Liver (tissue), 9 donors: ENCODE results near the gene PLCB1. TPM values are rescaled to one million over a fixed set of nuclear protein-coding genes. Genes with fewer than 3 reads are reported as not detected.

Source experiments
- DNase-seq: peaks from one replicate; pipeline ENCODE4 v3.0.0-alpha.2; 2017; ENCODE audit warnings: low spot score
- H3K27ac ChIP-seq, 2 donors: one replicate each; pipeline ENCODE4 v1.7.0; 2013; ENCODE audit warnings: inconsistent platforms in 2 of 2, low read length in 2 of 2, control low read depth in 1 of 2, low read depth in 1 of 2, mild to moderate bottlenecking in 1 of 2
- H3K27me3 ChIP-seq, 4 donors: one replicate each; pipeline versions ENCODE4 v1.6.1 to v1.7.0; 2013; ENCODE audit warnings: low read length in 3 of 4, inconsistent platforms in 1 of 4, mild to moderate bottlenecking in 1 of 4, moderate library complexity in 1 of 4; ENCODE audit not compliant: control insufficient read depth in 4 of 4, insufficient read depth in 4 of 4
- H3K36me3 ChIP-seq, 4 donors: one replicate each; pipeline versions ENCODE4 v1.6.1 to v1.7.0; 2013; ENCODE audit warnings: low read length in 3 of 4, mild to moderate bottlenecking in 3 of 4, low read depth in 1 of 4, moderate library complexity in 1 of 4; ENCODE audit not compliant: control insufficient read depth in 4 of 4, insufficient read depth in 3 of 4
- H3K4me1 ChIP-seq, 4 donors: one replicate each; pipeline versions ENCODE4 v1.6.1 to v1.7.0; 2013; ENCODE audit warnings: low read length in 3 of 4, mild to moderate bottlenecking in 3 of 4, moderate library complexity in 1 of 4; ENCODE audit not compliant: control insufficient read depth in 4 of 4, insufficient read depth in 4 of 4
- H3K4me3 ChIP-seq, 3 donors: one replicate each; pipeline versions ENCODE4 v1.6.1 to v1.7.0; 2013; ENCODE audit warnings: low read length in 3 of 3, control low read depth in 1 of 3, low read depth in 1 of 3, mild to moderate bottlenecking in 1 of 3
- H3K9ac ChIP-seq, 2 donors: one replicate each; pipeline ENCODE4 v1.7.0; 2013; ENCODE audit warnings: low read length in 2 of 2, mild to moderate bottlenecking in 2 of 2, moderate library complexity in 2 of 2, control low read depth in 1 of 2, low read depth in 1 of 2
- H3K9me3 ChIP-seq, 4 donors: one replicate each; pipeline versions ENCODE4 v1.6.1 to v1.7.0; 2013; ENCODE audit warnings: low read length in 3 of 4; ENCODE audit not compliant: control insufficient read depth in 4 of 4
- ATF3 ChIP-seq: IDR thresholded peaks from 2 replicates; pipeline ENCODE4 v1.6.1; 2016; ENCODE audit warnings: antibody characterized with exemption
- CTCF ChIP-seq: fragments of 150-350 bp; IDR thresholded peaks from 2 replicates; pipeline ENCODE4 v1.5.1; 2017; ENCODE audit warnings: improper control_type of control experiment, low read depth, low read length; ENCODE audit not compliant: missing input control
- EGR1 ChIP-seq, 2 donors: IDR thresholded peaks; 2 replicates each; pipeline ENCODE4 v1.6.1; 2016 to 2018; ENCODE audit warnings: antibody characterized with exemption in 2 of 2, low read depth in 2 of 2
- FOXA1 ChIP-seq: IDR thresholded peaks from 2 replicates; pipeline ENCODE4 v1.6.1; 2016; ENCODE audit warnings: antibody characterized with exemption
- FOXA2 ChIP-seq: IDR thresholded peaks from 2 replicates; pipeline ENCODE4 v1.6.1; 2016; ENCODE audit warnings: antibody characterized with exemption
- GABPA ChIP-seq, 2 donors: IDR thresholded peaks in 1 of 2; conservative IDR thresholded peaks in 1 of 2; 2 replicates each; pipeline ENCODE4 v1.6.1; 2016; ENCODE audit warnings: antibody characterized with exemption in 2 of 2, mild to moderate bottlenecking in 1 of 2, moderate library complexity in 1 of 2
- HNF4A ChIP-seq, 2 donors: conservative IDR thresholded peaks; 2 replicates each; pipeline ENCODE4 v1.6.1; 2016; ENCODE audit warnings: antibody characterized with exemption in 2 of 2, mild to moderate bottlenecking in 2 of 2
- HNF4G ChIP-seq: IDR thresholded peaks from 2 replicates; pipeline ENCODE4 v1.6.1; 2016; ENCODE audit warnings: antibody characterized with exemption
- MAX ChIP-seq: IDR thresholded peaks from 2 replicates; pipeline ENCODE4 v1.6.1; 2016; ENCODE audit warnings: antibody characterized with exemption
- NR2F2 ChIP-seq: IDR thresholded peaks from 2 replicates; pipeline ENCODE4 v1.6.1; 2016; ENCODE audit warnings: antibody characterized with exemption
- RAD21 ChIP-seq, 2 donors: IDR thresholded peaks; 2 replicates each; pipeline ENCODE4 v1.6.1; 2016; ENCODE audit warnings: antibody characterized with exemption in 2 of 2, mild to moderate bottlenecking in 2 of 2
- RXRA ChIP-seq, 2 donors: IDR thresholded peaks; 2 replicates each; pipeline ENCODE4 v1.6.1; 2017 to 2018; ENCODE audit warnings: antibody characterized with exemption in 2 of 2, mild to moderate bottlenecking in 1 of 2
- TAF1 ChIP-seq: conservative IDR thresholded peaks from 2 replicates; pipeline ENCODE4 v1.6.1; 2016; ENCODE audit warnings: antibody characterized with exemption, mild to moderate bottlenecking
- ZBTB33 ChIP-seq: IDR thresholded peaks from 2 replicates; pipeline ENCODE4 v1.6.1; 2016; ENCODE audit warnings: antibody characterized with exemption
- WGBS: extraction: QIAGEN DNeasy Blood & Tissue Kit; methylation state at CpG from one replicate; pipeline ENCODE4 v1.1.7; 2013; 5-methylcytosine and 5-hydroxymethylcytosine counted together
- polyA plus RNA-seq, 2 donors: library from polyadenylated mRNA; stranded (reverse) in 1 of 2; unstranded in 1 of 2; fragments of 200-250 nt in 1 of 2; fragments of >200 nt in 1 of 2; fragmentation: Nextera tagmentation in 1 of 2; extraction: Ambion mirVana in 1 of 2; gene quantifications; one replicate each; pipeline versions ENCODE4 v1.2.1 to v1.2.3, GENCODE V29; 2013 to 2015
- total RNA-seq, 2 donors: library from RNA; depleted of rRNA; stranded (reverse); fragments of >200 nt; gene quantifications; one replicate each; pipeline ENCODE4 v1.2.3, GENCODE V29; 2014
- donor health status: healthy.
- donor health status: healthy.
- donor health status: healthy.
- donor health status: healthy.
- donor health status: healthy.

The PLCB1 gene
- total and polyA plus RNA-seq, 4 donors: 3.7 to 13.5 (median 5.9) TPM

GRCh38 chr20:8534368-8535160 is 402.5 kb downstream of the PLCB1 start:
- H3K9ac ChIP-seq: no peak overlapping the region
- H3K4me1 ChIP-seq: peaks cover 0 to 1% (median 0%) of the 10 kb centered on the region in 4 donors
- no peaks in the 10 kb centered on the region for H3K36me3 ChIP-seq
- H3K27me3 ChIP-seq: no peaks in the 10 kb centered on the region
- TF ChIP-seq CTCF (no peak), RAD21 (IDR thresholded peaks at IDR 0.05) (no peak), HNF4G (no peak), NR2F2 (no peak), FOXA2 (no peak), EGR1 (IDR thresholded peaks at IDR 0.05; ENCODE audit: low read depth in 2 of 2) (no peak), GABPA (IDR thresholded peaks at IDR 0.05 in 1 of 2, conservative IDR thresholded peaks at IDR 0.05 in 1 of 2) (no peak), MAX (no peak), ZBTB33 (no peak), FOXA1 (no peak), HNF4A (conservative IDR thresholded peaks at IDR 0.05) (no peak), TAF1 (no peak), ATF3 (no peak), RXRA (IDR thresholded peaks at IDR 0.05) (no peak)
- no peak overlapping the region for H3K27ac ChIP-seq
- H3K9me3 ChIP-seq: no peaks in the 10 kb centered on the region
- H3K4me3 ChIP-seq: no peak overlapping the region
- no peak for DNase-seq
- 79% methylated on average over 5 of the region's 5 CpGs for WGBS

GRCh38 chr20:8535403-8536261 is 403.6 kb downstream of the PLCB1 start:
- Histone ChIP-seq H3K4me3 (no peak overlapping the region), H3K4me1 (peaks cover 0 to 1% (median 0%) of the 10 kb centered on the region in 4 donors), H3K9ac (no peak overlapping the region), H3K9me3 (no peaks in the 10 kb centered on the region), H3K36me3 (no peaks in the 10 kb centered on the region), H3K27me3 (no peaks in the 10 kb centered on the region), H3K27ac (no peak overlapping the region)
- DNase-seq: no peak
- TF ChIP-seq HNF4A (conservative IDR thresholded peaks at IDR 0.05): no peak
- TF ChIP-seq RAD21 (IDR thresholded peaks at IDR 0.05): peak; percentile 42 to 65
- peak; percentile 37 for TF ChIP-seq CTCF
- 89% methylated on average over 3 of the region's 3 CpGs for WGBS
